ENCODE data around the gene HNRNPK.

DNA sequence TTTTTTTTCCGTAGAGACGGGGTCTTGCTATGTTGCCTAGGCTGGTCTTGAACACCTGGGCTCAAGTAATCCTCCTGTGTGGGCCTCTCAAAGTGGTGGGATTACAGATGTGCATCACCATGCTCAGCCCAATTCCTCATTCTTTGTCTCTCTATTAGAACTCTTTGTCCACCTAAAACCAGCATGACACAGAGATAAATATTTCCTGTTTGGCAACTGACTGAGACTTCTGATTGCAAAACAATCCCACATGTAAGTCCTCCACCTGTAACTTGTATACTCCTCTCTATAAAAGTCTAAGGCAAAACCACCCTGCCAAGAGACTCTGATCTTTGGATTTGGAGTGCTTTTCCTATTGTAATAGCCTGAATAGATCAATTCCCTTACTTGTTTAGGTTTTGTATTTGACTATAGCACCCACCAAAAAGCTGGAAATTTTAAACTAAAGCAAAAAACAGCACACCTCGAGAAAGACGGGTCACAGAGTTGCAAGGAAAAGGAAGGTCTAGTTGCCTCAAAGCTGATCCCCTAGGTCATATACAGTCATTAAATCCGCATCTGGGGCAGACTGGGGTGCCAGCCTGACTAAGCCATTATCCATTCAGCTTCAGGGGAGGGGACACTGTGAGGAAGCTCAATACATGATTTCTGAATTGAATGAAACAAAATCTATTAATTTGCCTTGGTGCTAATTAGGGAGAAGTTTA is 45.3 kb downstream of the HNRNPK start:
- TF ChIP-seq CTCF (conservative IDR thresholded peaks at IDR 0.05; ENCODE audit: low read depth, low read length) (no peak), RAD21 (IDR thresholded peaks at IDR 0.05; ENCODE audit: low read length) (no peak), POLR2A (IDR thresholded peaks at IDR 0.05; ENCODE audit: low read depth, low read length) (no peak), NFE2L2 (IDR thresholded peaks at IDR 0.05; ENCODE audit: low read depth, low read length) (no peak), CEBPB (IDR thresholded peaks at IDR 0.05; ENCODE audit: low read depth, low read length) (peak; percentile 72), SMC3 (IDR thresholded peaks at IDR 0.05; ENCODE audit: low read depth, low read length) (no peak)
- TF ChIP-seq, protein P1, sequence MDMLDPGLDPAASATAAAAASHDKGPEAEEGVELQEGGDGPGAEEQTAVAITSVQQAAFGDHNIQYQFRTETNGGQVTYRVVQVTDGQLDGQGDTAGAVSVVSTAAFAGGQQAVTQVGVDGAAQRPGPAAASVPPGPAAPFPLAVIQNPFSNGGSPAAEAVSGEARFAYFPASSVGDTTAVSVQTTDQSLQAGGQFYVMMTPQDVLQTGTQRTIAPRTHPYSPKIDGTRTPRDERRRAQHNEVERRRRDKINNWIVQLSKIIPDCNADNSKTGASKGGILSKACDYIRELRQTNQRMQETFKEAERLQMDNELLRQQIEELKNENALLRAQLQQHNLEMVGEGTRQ (IDR thresholded peaks at IDR 0.05; ENCODE audit: low read depth, low read length) = no peak

Data from IMR-90 (cell line).